Anterior cingulate cortex (tissue), 58 donors: ENCODE measurements around the gene SFXN5.

Experiments used
- DNase-seq, 58 donors: peaks; one replicate each; lab custom pipeline; 2025; lab: John Stamatoyannopoulos, UW

SFXN5 gene

GRCh38 chr2:72933207-72933606, 138.3 kb downstream of the SFXN5 start:
- no peak for DNase-seq

GRCh38 chr2:72932805-72933204, 138.7 kb downstream of the SFXN5 start:
- no peak for DNase-seq

- DNase-seq: no peak
Measured at GRCh38 chr2:72932045-72932740, 139.3 kb downstream of the SFXN5 start.

- DNase-seq: no peak
Measured at GRCh38 chr2:72931280-72931910, 140.1 kb downstream of the SFXN5 start.

GRCh38 chr2:72929010-72929409, 142.5 kb downstream of the SFXN5 start:
- DNase-seq: peak in 1 of 58 donors; percentile 36

GRCh38 chr2:72927619-72928550, 143.6 kb downstream of the SFXN5 start:
- no peak for DNase-seq

GRCh38 chr2:72926811-72927465, 144.6 kb downstream of the SFXN5 start:
- DNase-seq: no peak

- DNase-seq: no peak
Measured at GRCh38 chr2:72926368-72926767, 145.1 kb downstream of the SFXN5 start.

- DNase-seq: no peak
Measured at GRCh38 chr2:72925328-72925943, 146.1 kb downstream of the SFXN5 start.

- no peak for DNase-seq
Measured at GRCh38 chr2:72924353-72925240, 146.9 kb downstream of the SFXN5 start.

- no peak for DNase-seq
Measured at GRCh38 chr2:72923833-72924352, 147.6 kb downstream of the SFXN5 start.

GRCh38 chr2:72921853-72922252, 149.7 kb downstream of the SFXN5 start:
- DNase-seq: no peak

GRCh38 chr2:72921088-72921851, 150.2 kb downstream of the SFXN5 start:
- no peak for DNase-seq

- DNase-seq: no peak
Measured at GRCh38 chr2:72920318-72921087, 151.0 kb downstream of the SFXN5 start.

GRCh38 chr2:72919414-72920317, 151.8 kb downstream of the SFXN5 start:
- no peak for DNase-seq

GRCh38 chr2:72917877-72918553, 153.5 kb downstream of the SFXN5 start:
- DNase-seq: peak in 1 of 58 donors; percentile 36
